ENCODE measurements around the gene C2CD2.

The C2CD2 gene

DNA sequence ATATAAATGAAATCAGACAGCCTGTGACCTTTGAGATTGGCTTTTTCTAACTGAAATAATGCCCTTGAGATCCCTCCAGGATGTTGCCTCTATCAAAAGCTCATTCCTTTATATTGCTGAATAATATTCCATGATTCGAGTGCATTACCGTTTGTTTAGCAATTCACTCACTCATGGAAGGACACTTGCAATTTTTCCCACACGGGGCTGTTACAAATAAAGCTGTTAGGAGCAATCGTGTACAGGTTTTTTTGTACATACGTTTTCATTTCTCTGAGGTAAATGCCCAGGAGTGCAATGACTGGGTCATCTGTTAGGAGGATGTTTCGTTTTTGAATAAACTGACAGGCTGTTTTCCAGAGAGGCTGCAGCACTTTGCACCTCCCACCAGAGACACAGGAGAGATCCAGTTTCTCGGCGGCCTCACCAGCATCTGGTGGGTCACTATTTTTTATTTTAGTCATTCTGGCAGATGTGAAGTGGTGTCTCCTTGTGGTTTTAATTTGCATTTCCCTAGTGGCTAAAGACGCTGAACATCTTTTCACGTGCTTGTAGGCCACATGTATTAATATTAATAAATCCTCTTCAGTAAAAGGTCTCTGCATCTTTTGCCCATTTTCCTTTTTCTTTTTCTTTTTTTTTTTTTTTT lies 85.6 kb downstream of the C2CD2 start:
- DNase-seq (ENCODE audit: low read depth, low spot score) = no peak

GRCh38 chr21:41867313-41867712 lies 86.5 kb downstream of the C2CD2 start:
- no peak for DNase-seq (ENCODE audit: low read depth, low spot score)

DNA sequence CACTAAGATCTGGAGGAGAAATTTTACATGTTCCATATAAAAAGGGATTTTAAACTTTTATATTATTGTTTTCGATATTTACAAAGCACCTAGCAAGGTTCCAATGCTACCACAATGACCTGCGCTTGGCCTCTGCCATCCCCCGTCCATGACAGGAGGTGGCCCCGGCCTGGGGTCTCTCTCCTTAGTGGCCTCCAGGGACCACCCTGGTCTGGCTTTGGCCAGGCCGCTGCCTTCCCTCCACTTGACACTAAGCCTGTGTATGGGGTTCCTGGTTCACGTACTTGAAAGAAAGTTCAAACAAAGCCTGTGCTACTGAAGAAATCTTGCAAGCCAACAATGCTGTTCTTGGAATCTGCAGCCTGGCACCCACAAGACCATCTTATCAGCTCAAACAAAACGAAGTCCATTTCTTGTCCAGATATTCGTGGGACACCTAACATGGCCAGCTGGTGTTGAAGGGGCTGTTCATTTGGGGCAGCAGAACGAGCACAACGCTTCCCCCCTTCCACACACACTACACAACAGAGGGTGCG lies 87.5 kb downstream of the C2CD2 start:
- no peak for DNase-seq (ENCODE audit: low read depth, low spot score)

DNA sequence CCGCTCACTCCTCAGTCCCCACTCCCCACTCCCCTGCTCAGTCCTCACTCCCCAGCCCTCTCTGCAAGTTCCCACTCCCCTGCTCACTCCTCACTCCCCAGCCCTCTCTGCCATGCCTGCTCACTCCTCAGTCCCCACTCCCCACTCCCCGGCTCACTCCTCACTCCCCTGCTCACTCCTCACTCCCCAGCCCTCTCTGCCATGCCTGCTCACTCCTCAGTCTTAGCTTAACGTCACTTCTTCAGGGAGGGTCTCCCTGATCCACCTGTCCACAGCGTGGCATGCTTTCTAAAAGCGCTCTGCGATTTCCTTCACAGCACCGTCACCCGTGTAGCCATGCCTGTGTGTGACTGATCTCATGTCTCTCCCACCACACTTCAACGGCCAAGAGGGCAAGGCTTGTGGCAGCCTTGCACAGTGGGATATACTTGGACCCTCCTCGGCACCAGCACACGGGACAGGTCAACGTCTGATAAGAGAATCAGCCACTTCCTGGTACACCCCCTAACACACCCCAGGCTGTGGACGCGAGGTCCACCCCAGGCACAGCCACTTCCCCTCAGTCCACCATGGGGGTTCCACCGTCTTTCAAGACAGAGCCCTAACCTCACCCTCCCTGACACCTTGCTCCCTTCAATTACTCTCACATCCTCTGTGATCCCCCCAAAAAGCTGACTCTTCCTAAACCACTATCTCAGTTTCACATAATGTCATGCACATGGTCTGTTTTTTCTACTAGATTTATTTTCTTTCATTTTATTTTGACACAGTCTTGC lies 88.6 kb downstream of the C2CD2 start:
- no peak for DNase-seq (ENCODE audit: low read depth, low spot score)

- no peak for DNase-seq (ENCODE audit: low read depth, low spot score)
These were observed 89.4 kb downstream of the C2CD2 start for GRCh38 chr21:41864311-41865001.

GRCh38 chr21:41863439-41863740 lies 90.4 kb downstream of the C2CD2 start:
- no peak for DNase-seq (ENCODE audit: low read depth, low spot score)

DNA sequence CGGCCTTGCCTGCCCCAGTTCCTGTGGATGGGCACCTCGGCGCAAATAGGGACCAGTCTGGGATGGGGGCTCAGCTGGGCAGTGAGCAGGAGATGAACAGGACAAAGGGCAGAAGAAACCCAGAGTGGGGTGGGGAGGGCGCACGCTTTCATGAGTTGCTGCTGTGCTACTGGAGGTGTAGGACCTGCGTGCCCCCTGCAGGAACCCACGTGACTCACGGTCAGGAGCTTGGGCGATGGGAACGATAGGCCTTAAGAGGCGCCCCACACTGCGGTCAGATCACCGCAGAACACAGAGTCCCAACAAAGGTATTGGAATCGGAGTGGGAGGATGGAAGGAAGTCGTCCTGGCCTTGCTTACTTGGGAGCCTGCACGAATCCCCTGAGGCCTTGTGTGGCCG lies 91.8 kb downstream of the C2CD2 start:
- DNase-seq (ENCODE audit: low read depth, low spot score) = no peak

DNA sequence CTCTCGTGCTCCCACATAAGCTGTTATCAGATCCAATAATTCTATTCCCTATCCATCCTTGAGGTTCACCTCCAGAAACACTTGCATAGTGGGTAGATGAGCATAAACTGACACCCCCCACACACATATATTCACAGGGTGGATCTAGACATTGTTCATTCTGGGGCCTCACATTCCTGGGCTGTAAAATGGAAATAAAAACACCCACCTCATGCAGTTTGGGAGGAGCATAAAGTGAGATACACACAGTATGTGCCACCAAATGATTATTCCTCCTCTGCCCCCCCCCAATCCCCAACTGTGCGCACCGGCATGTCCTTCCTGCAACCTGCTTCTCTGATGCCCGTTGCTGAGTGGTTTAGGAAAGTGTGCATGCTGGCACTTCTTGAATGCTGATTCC lies 92.6 kb downstream of the C2CD2 start:
- DNase-seq (ENCODE audit: low read depth, low spot score) = no peak

DNA sequence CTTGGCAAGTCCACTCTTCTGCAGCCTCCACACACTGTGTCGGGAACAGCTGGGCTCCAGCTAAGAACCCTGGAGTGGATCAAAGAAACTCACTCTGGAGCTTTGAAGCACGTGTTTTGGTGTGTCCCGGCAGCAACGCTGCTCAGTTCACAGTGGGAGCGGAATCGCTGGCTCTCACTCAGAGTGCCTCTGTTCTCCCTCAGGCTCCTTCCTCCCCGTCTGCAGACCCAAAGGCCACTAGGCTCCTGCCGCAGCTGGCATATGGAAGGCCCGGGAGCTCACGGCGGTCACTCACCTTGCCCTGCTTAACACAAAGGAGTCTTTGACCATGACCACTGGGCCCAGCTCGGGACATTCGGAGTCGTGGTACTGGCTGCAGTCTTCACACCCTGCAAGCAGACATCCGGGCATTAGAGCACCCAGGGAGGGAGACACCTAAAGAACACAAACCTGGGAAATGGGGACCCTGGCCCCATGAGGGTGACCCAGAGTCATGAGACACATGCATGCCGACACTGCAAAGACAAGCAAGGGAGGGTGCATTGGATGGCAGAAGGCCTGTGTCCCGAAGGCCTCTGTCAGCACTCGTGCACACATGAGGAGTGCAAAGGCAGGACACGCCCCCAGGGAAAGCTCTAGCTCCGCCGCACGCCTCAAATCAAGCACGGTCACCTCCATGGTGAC lies 94.4 kb downstream of the C2CD2 start:
- DNase-seq (ENCODE audit: low read depth, low spot score) = no peak

DNA sequence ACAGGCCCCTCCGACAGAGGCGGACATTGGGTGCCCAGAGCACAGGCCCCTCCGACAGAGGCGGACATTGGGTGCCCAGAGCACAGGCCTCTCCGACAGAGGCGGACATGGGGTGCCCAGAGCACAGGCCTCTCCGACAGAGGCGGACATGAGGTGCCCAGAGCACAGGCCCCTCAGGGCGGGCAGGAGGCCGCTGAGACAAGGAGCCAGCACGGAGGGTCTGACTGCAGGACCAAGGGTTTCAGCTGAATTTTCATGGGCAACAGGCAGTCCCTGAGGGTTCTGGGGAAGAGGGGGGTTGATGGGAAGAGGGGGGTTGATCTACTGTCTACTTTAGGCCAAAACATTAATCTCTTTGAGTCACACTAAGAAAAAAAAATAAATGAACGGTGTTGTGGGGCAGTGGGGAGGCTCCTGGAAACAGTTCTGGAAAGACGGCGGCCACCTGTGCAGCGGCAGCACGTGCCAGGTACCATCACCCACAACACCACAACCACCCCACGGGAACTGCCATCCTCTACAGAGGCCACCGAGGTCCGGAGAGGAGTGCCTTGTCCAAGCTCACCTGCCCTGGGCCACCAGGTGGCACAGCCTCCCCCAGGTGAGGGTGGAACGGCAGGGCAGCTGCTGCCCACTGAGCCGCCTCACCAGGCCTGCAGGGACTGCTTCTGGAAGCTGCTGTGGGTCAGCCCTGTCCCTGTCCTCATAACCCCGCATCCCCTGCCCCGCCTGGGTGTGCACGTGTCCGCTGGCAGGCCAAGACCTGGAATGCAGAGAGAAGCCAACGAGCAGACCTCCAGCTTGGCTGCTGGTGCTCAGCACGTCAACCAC lies 95.1 kb downstream of the C2CD2 start:
- DNase-seq (ENCODE audit: low read depth, low spot score) = no peak

DNA sequence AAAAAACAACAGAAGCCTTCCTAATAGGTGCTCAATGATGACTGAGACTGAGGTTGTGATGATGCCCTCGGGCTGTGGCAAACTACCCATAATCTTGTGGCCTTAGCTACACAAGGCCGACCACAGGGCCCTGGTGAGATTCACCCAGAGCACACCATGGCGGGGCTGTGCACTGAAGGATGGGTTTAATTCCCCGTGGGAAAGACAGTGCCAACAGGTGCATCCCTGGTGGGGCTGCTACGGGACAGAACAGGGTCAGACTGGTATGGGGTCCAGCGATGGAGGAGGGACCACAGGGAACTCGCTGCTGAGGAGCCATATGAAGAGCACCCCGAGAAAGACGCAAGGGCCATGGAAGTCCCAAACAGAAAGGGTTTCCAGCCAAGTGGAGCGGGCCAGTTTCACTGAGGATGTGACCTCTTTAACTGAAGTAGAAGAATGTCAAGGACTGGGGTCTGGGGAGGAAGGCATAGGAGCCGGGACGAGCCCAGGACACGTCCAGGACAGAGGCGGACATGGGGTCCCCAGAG lies 96.0 kb downstream of the C2CD2 start:
- no peak for DNase-seq (ENCODE audit: low read depth, low spot score)

DNA sequence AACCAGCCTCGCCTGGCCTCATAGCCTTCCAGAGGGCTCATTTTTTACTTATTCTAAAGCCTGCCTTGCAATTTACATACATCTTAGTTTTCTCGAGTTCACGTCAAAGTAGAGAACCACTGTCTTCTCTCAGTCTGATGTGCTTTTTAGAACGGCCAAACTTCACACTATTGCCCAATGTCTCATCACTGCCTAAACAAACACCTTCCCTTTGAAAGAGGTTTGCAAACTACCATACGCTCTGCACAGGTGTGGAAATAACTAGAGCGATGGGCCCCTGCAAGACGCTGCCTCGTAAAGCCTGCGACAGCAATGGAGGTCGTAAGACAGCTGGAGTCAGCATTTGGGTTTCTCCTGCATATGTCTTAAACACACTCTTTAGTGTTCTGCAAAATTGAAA lies 97.2 kb downstream of the C2CD2 start:
- DNase-seq (ENCODE audit: low read depth, low spot score) = no peak

DNA sequence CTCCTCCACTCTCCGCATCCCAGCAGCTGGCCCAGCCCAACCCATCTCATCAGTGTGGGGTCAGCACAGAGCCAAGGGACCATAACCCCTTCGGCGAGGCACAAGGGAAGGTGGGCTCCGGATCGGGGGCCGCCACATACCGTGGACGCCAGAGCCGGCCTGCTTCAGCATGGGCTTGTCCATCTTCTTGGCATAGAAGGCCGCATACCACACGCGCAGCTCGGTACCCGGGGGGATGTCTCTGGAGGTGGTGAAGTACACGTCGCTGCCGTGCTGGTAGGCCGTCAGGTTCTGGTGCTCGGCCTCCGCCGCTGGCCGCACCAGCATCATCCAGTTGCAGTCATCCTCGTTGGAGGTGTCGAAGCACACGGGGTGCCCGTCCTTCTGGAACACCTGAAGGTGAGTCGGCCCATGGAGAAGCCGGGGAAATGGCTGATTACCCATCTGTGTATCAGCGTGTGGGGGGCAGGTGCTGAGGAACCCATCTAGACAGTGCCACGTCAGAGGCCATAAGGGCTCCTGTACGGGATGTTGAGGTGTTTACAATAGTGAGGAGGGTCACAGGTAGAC lies 99.3 kb downstream of the C2CD2 start:
- DNase-seq (ENCODE audit: low read depth, low spot score) = no peak

- DNase-seq (ENCODE audit: low read depth, low spot score) = no peak
These were observed 100.9 kb downstream of the C2CD2 start for GRCh38 chr21:41852929-41853320.

GRCh38 chr21:41852151-41852928 lies 101.5 kb downstream of the C2CD2 start:
- DNase-seq (ENCODE audit: low read depth, low spot score) = no peak

DNA sequence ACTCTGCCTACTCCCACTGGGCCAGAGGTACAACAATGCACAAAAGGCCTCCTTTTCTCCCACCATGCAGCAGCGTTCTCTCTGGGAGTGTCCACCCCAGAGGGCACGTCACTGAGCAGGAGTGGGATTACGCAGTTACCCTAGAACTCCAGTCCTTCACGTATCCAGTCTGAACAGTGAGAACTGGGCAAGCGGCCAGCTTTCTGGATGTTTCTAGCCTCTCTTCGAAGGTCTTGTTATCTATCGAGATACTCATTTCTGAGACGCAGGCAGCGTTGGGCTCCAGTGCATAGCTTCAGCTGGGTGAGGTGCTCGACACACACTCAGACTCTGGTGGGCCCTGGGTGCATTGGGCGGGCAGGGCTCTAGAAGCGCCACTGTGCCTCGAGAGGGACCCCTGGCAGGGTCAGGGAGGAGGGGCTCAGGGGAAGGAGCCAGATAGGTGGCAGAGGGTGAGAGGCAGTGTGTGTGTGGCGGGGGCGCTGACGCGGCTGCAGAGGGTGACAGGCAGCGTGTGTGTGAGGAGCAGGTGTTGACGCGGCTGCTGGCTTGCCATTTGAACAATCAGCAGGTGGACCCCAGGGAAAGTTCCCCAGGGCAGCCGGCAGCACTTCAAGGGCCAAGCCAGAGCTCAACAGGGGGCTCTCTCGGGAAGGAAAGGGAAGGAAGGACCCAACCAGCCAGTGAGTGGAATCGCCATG lies 102.6 kb downstream of the C2CD2 start:
- no peak for DNase-seq (ENCODE audit: low read depth, low spot score)

DNA sequence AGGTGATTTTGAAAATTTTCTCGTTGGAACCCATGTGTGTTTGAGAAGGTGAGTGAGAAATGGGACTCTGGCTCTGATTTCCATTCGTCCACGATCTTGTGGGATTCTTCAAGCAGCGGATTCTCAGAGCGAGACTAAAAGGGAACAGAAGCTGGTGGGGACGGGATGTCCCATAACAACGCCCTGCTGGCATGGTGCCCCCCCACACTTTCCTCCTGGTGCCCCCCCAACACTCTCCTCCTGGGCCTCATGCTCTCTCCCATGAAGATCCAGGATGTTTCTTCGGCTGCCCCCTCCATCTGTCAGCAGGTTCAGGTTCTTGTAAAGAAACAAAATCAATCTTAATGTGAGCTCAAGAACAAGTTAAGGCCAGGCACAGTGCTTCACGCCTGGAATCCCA lies 103.7 kb downstream of the C2CD2 start:
- no peak for DNase-seq (ENCODE audit: low read depth, low spot score)

DNA sequence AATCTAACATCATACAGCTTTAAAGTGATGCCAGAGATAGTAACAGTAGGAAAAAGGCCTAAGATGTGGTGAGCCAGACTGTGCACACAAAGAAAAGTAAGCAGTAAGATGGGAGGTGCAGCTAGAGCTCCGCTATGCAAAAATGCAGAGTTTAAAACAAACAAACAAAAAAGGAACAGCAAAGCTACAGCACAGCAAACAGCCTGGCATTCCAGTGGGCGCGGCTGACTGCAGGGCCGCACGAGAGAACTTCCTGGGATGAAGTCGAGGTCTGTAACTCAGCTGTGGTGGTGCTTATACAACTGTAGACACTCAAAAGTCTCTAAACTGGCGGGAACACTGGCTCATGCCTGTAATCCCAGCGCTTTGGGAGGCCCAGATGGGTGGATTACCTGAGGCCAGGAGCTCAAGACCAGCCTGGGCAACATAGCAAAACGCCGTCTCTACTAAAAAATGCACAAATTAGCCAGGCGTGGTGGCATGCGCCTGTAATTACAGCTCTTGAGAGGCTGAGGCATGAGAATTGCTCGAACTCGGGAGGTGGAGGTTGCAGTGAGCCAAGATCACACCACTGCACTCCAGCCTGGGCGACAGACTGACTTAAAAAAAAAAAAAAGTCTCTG lies 104.7 kb downstream of the C2CD2 start:
- DNase-seq (ENCODE audit: low read depth, low spot score) = peak; percentile 29

DNA sequence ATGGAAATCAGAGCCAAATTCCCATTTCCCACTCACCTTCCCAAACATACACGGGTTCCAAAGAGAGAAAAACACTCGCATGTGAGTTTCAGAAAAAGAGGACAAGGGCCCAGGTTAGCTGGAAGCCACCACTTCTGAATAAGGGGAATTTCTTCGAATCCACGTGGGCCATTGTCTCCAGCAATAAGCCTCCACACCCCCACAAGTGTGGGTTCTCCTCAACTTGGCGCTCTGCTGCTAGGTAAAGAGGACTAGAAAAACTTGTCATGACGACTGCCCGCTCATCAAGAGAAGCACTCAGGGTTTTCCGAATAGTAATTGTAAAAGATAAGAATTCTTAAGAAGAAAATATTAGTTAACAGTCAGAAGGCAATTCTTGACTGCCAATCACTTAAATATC lies 105.3 kb downstream of the C2CD2 start:
- DNase-seq (ENCODE audit: low read depth, low spot score) = no peak
